ENCODE data around the gene SNX8. TPM values are rescaled to one million over a fixed set of nuclear protein-coding genes. Genes with fewer than 3 reads are reported as not detected.
A peak's percentile ranks its signal among the peaks of the same experiment; 100 is the strongest.

Gene SNX8
- total RNA-seq, 1 experiment from 2014 or later: 40.6 TPM

DNA sequence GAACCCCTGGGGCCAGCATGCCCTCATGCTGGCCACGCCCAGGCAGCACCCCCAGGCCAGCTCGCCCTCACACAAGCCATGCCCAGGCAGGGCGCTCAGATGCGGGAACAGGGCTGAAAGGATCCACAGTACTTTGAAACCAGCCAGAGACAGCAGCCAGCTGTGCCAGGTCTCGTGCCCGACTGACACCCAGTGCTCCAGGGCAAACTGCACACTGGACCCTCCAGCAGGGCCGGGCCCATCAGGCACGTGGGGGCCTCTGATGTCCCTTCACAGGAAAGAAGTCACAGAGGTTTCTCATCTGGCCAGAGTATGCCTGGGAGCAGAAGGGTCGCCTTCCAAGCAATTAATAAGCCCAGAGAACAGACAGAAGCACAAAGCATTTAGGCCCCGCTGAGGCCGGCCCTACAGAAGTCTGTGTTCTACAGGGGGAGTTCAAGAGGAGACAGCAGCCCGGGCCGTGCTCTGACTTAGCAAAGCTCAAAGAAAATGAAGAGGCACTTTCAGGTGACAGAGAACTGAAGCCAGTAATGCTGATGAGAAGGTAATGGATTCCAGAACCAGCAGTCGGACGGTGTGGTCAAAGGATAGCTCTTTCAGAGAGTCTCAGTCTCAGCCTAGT, 102.9 kb downstream of the SNX8 start:
- no peak overlapping the region for H3K4me3 Mint-ChIP-seq
- no peak overlapping the region for H3T11ph ChIP-seq (ENCODE audit: low read length)
- no peaks in the 10 kb centered on the region for H3K79me1 ChIP-seq (ENCODE audit: insufficient read depth, low read depth, low read length, poor library complexity, severe bottlenecking)
- H2AFZ ChIP-seq (ENCODE audit: low read length): no peak overlapping the region
- no peak overlapping the region for H2BK20ac ChIP-seq (ENCODE audit: low read depth, low read length, poor library complexity, severe bottlenecking)
- H3K27ac Mint-ChIP-seq: peak overlapping the region in 1 of 3 experiments; percentile 35; a peak in 1 of 7 replicates
- no peaks in the 10 kb centered on the region for H3K23me2 ChIP-seq (ENCODE audit: insufficient read length, low read depth, low read length, poor library complexity, severe bottlenecking)
- H3K9ac ChIP-seq (ENCODE audit: extremely low read depth, insufficient read length, low read length): no peak overlapping the region
- no peak overlapping the region for H3K14ac ChIP-seq (ENCODE audit: insufficient read depth, low read length)
- no peaks in the 10 kb centered on the region for H3K27me3 Mint-ChIP-seq (ENCODE audit: low read depth)
- no peaks in the 10 kb centered on the region for H4K20me1 ChIP-seq (ENCODE audit: control insufficient read depth, insufficient read depth, insufficient read length)
- H4K5ac ChIP-seq (ENCODE audit: insufficient read length, low read depth, low read length): no peak overlapping the region
- no peak overlapping the region for H2BK5ac ChIP-seq (ENCODE audit: insufficient read length, low read length)
- no peak for TF ChIP-seq CTCF (conservative IDR thresholded peaks at IDR 0.05)
- H3K23ac ChIP-seq (ENCODE audit: insufficient read length, low read depth, low read length): no peak overlapping the region
- H3K4me2 ChIP-seq (ENCODE audit: insufficient read depth, insufficient read length, low read length): no peak overlapping the region
- WGBS (ENCODE audit: extremely low coverage, insufficient read length, low lambda C conversion rate): no CpG with 5 or more reads among the region's 15 CpGs
- no peak overlapping the region for H2BK15ac ChIP-seq (ENCODE audit: low read depth, low read length)
- peaks cover 1 to 5% of the 10 kb centered on the region in 2 experiments; a peak in 3 of 5 replicates for H3K9me3 Mint-ChIP-seq
- H3K9me3 ChIP-seq (ENCODE audit: control insufficient read depth, low read depth, low read length): no peaks in the 10 kb centered on the region
- no peak overlapping the region for H2BK120ac ChIP-seq (ENCODE audit: low read depth, low read length, poor library complexity, severe bottlenecking)
- H3K56ac ChIP-seq (ENCODE audit: insufficient read length, low read depth, low read length): no peak overlapping the region
- no peak overlapping the region for H4K8ac ChIP-seq (replicated peaks; ENCODE audit: insufficient read length, low read depth, low read length)
- H2AK5ac ChIP-seq (ENCODE audit: insufficient read length, low read length): no peak overlapping the region
- H3K4me1 ChIP-seq (ENCODE audit: insufficient read depth, low read length): no peaks in the 10 kb centered on the region
- no peak overlapping the region for H3K4ac ChIP-seq (ENCODE audit: low read depth, low read length)
- no peak for DNase-seq
- no peaks in the 10 kb centered on the region for H3K27me3 ChIP-seq (ENCODE audit: insufficient read depth, low read length)
- H3K4me1 Mint-ChIP-seq: no peaks in the 10 kb centered on the region
- H4K91ac ChIP-seq (ENCODE audit: insufficient read length, low read depth, low read length): no peak overlapping the region
- no peak overlapping the region for H3K27ac ChIP-seq (ENCODE audit: insufficient read length, low read depth, low read length)
- H2BK12ac ChIP-seq (ENCODE audit: insufficient read length, low read depth, low read length): no peak overlapping the region
- H3K18ac ChIP-seq (ENCODE audit: insufficient read length, low read depth, low read length): no peak overlapping the region
- no peaks in the 10 kb centered on the region for H3K79me2 ChIP-seq (ENCODE audit: insufficient read depth, low read length)
- H3K36me3 Mint-ChIP-seq (ENCODE audit: insufficient read depth in 1 of 3, low read depth in 3 of 3): peaks cover 53 to 81% (median 81%) of the 10 kb centered on the region in 3 experiments

All from H9 (cell line).